Activated T-helper 17 cell treated with anti-CD3 and anti-CD28 coated beads, Interleukin-2, amount 50 U/mL, for 72 hours (primary cell): ENCODE measurements around the gene FCER2. TPM values are rescaled to one million over a fixed set of nuclear protein-coding genes. Genes with fewer than 3 reads are reported as not detected.
A peak's percentile ranks its signal among the peaks of the same experiment; 100 is the strongest.

ENCODE experiments used
- ATAC-seq: fragments of 150-1000 bp; cut with Tn5 transposase; replicated peaks from 2 replicates; pipeline ENCODE4 v1.10.0; 2021; ENCODE audit warnings: mild to moderate bottlenecking, moderate library complexity
- H3K27ac Mint-ChIP-seq: one replicate; pipeline ENCODE4 v1.8.0; 2022; ENCODE audit warnings: mixed read lengths
- H3K27me3 Mint-ChIP-seq: one replicate; pipeline ENCODE4 v1.8.0; 2022; ENCODE audit warnings: mixed read lengths
- H3K36me3 Mint-ChIP-seq: one replicate; pipeline ENCODE4 v1.8.0; 2022; ENCODE audit warnings: low read depth, mild to moderate bottlenecking, mixed read lengths
- H3K4me1 Mint-ChIP-seq: one replicate; pipeline ENCODE4 v1.8.0; 2022; ENCODE audit warnings: mixed read lengths
- H3K4me3 Mint-ChIP-seq: one replicate; pipeline ENCODE4 v1.8.0; 2022; ENCODE audit warnings: mild to moderate bottlenecking, mixed read lengths
- H3K9me3 Mint-ChIP-seq: one replicate; pipeline ENCODE4 v1.8.0; 2022; ENCODE audit warnings: mixed read lengths
- total RNA-seq, 2 donors: library from RNA; stranded (reverse); gene quantifications; one replicate each; pipeline ENCODE4 v1.2.3, GENCODE V29; 2022

The FCER2 gene
- total RNA-seq, 2 donors from 2014 or later = 0.65 to 2.8 TPM

- Mint-ChIP-seq H3K27ac (no peak within 1 kb of the TSS), H3K4me3 (no peak within 1 kb of the TSS), H3K27me3 (peaks cover 19% of the 10 kb centered on the region), H3K9me3 (no peaks in the 10 kb centered on the region), H3K4me1 (no peaks in the 10 kb centered on the region), H3K36me3 (no peaks in the 10 kb centered on the region)
- ATAC-seq = no peak
These were observed 33.1 kb downstream of the FCER2 start, which contains the start of gene RETN for GRCh38 chr19:7668842-7669241. Gene RETN (plus strand): TSS chr19:7669049. CDS start chr19:7669327, 278 bp downstream.

GRCh38 chr19:7665076-7665475, 36.9 kb downstream of the FCER2 start:
- no peaks in the 10 kb centered on the region for H3K4me1 Mint-ChIP-seq
- no peaks in the 10 kb centered on the region for H3K36me3 Mint-ChIP-seq
- H3K27ac Mint-ChIP-seq = no peak overlapping the region
- no peaks in the 10 kb centered on the region for H3K9me3 Mint-ChIP-seq
- H3K27me3 Mint-ChIP-seq = peaks cover 10% of the 10 kb centered on the region
- ATAC-seq = no peak
- H3K4me3 Mint-ChIP-seq = no peak overlapping the region

- Mint-ChIP-seq H3K4me1 (no peaks in the 10 kb centered on the region), H3K4me3 (no peak overlapping the region), H3K36me3 (no peaks in the 10 kb centered on the region), H3K27me3 (peaks cover 5% of the 10 kb centered on the region), H3K27ac (no peak overlapping the region), H3K9me3 (no peaks in the 10 kb centered on the region)
- no peak for ATAC-seq
These were observed 38.2 kb downstream of the FCER2 start for GRCh38 chr19:7663706-7664105.

GRCh38 chr19:7662657-7663056, 39.3 kb downstream of the FCER2 start:
- no peak overlapping the region for H3K4me3 Mint-ChIP-seq
- peaks cover 5% of the 10 kb centered on the region for H3K27me3 Mint-ChIP-seq
- no peaks in the 10 kb centered on the region for H3K9me3 Mint-ChIP-seq
- H3K27ac Mint-ChIP-seq = no peak overlapping the region
- no peaks in the 10 kb centered on the region for H3K36me3 Mint-ChIP-seq
- no peak for ATAC-seq
- H3K4me1 Mint-ChIP-seq = no peaks in the 10 kb centered on the region

GRCh38 chr19:7661744-7662538, 40.0 kb downstream of the FCER2 start:
- Mint-ChIP-seq H3K27me3 (peaks cover 3% of the 10 kb centered on the region), H3K4me3 (no peak overlapping the region), H3K36me3 (no peaks in the 10 kb centered on the region), H3K27ac (no peak overlapping the region), H3K4me1 (no peaks in the 10 kb centered on the region), H3K9me3 (no peaks in the 10 kb centered on the region)
- ATAC-seq = no peak

GRCh38 chr19:7658219-7658686, 43.7 kb downstream of the FCER2 start:
- peak; percentile 88 for ATAC-seq
- Mint-ChIP-seq H3K36me3 (no peaks in the 10 kb centered on the region), H3K27me3 (no peaks in the 10 kb centered on the region), H3K27ac (peak overlapping the region; percentile 74), H3K9me3 (no peaks in the 10 kb centered on the region), H3K4me1 (peaks cover under 1% of the 10 kb centered on the region), H3K4me3 (peak overlapping the region; percentile 75)

GRCh38 chr19:7657131-7657751, 44.7 kb downstream of the FCER2 start:
- H3K36me3 Mint-ChIP-seq = no peaks in the 10 kb centered on the region
- peaks cover 9% of the 10 kb centered on the region for H3K4me1 Mint-ChIP-seq
- peak overlapping the region; percentile 28 for H3K27ac Mint-ChIP-seq
- no peaks in the 10 kb centered on the region for H3K27me3 Mint-ChIP-seq
- peak overlapping the region; percentile 75 for H3K4me3 Mint-ChIP-seq
- H3K9me3 Mint-ChIP-seq = no peaks in the 10 kb centered on the region
- peak; percentile 81 for ATAC-seq

GRCh38 chr19:7655581-7655980, 46.4 kb downstream of the FCER2 start:
- H3K27ac Mint-ChIP-seq = no peak overlapping the region

GRCh38 chr19:7654401-7654800, 47.5 kb downstream of the FCER2 start:
- Mint-ChIP-seq H3K4me1 (peaks cover 11% of the 10 kb centered on the region), H3K36me3 (no peaks in the 10 kb centered on the region), H3K9me3 (no peaks in the 10 kb centered on the region), H3K27ac (no peak overlapping the region), H3K27me3 (no peaks in the 10 kb centered on the region), H3K4me3 (no peak overlapping the region)
- no peak for ATAC-seq

More at GRCh38 chr19:7655581-7655980, 46.4 kb downstream of the FCER2 start:
- Mint-ChIP-seq H3K27me3 (no peaks in the 10 kb centered on the region), H3K4me1 (peaks cover 11% of the 10 kb centered on the region), H3K36me3 (no peaks in the 10 kb centered on the region), H3K9me3 (no peaks in the 10 kb centered on the region), H3K4me3 (no peak overlapping the region)
- no peak for ATAC-seq

GRCh38 chr19:7652061-7652641, 49.8 kb downstream of the FCER2 start:
- Mint-ChIP-seq H3K9me3 (no peaks in the 10 kb centered on the region), H3K4me3 (peak overlapping the region; percentile 80), H3K27ac (peak overlapping the region; percentile 82), H3K36me3 (no peaks in the 10 kb centered on the region), H3K27me3 (no peaks in the 10 kb centered on the region), H3K4me1 (peaks cover 11% of the 10 kb centered on the region)
- peak; percentile 93 for ATAC-seq

- Mint-ChIP-seq H3K9me3 (no peaks in the 10 kb centered on the region), H3K4me1 (peaks cover 11% of the 10 kb centered on the region), H3K27me3 (no peaks in the 10 kb centered on the region), H3K36me3 (peaks cover 7% of the 10 kb centered on the region), H3K4me3 (no peak overlapping the region), H3K27ac (no peak overlapping the region)
- ATAC-seq = no peak
These were observed 51.8 kb downstream of the FCER2 start for GRCh38 chr19:7650148-7650547.

- H3K4me1 Mint-ChIP-seq = peaks cover 11% of the 10 kb centered on the region
- H3K9me3 Mint-ChIP-seq = no peaks in the 10 kb centered on the region
- H3K27ac Mint-ChIP-seq = no peak overlapping the region
- peaks cover 7% of the 10 kb centered on the region for H3K36me3 Mint-ChIP-seq
- no peaks in the 10 kb centered on the region for H3K27me3 Mint-ChIP-seq
- no peak overlapping the region for H3K4me3 Mint-ChIP-seq
- ATAC-seq = no peak
These were observed 53.5 kb downstream of the FCER2 start for GRCh38 chr19:7648265-7649014.

- no peak overlapping the region for H3K27ac Mint-ChIP-seq
These were observed 54.8 kb downstream of the FCER2 start for GRCh38 chr19:7647156-7647555.

GRCh38 chr19:7646426-7646700, 55.6 kb downstream of the FCER2 start:
- no peak for ATAC-seq
- no peaks in the 10 kb centered on the region for H3K27me3 Mint-ChIP-seq
- no peak overlapping the region for H3K4me3 Mint-ChIP-seq
- H3K4me1 Mint-ChIP-seq = no peaks in the 10 kb centered on the region
- no peaks in the 10 kb centered on the region for H3K9me3 Mint-ChIP-seq
- peaks cover 14% of the 10 kb centered on the region for H3K36me3 Mint-ChIP-seq
- no peak overlapping the region for H3K27ac Mint-ChIP-seq

More at GRCh38 chr19:7647156-7647555, 54.8 kb downstream of the FCER2 start:
- Mint-ChIP-seq H3K27me3 (no peaks in the 10 kb centered on the region), H3K4me1 (peaks cover under 1% of the 10 kb centered on the region), H3K9me3 (no peaks in the 10 kb centered on the region), H3K4me3 (no peak overlapping the region), H3K36me3 (peaks cover 14% of the 10 kb centered on the region)
- ATAC-seq = no peak
